H54 (cell line): ENCODE results near the gene CFAP221.

Source experiments
- DNase-seq: peaks from one replicate; pipeline ENCODE4 v3.0.0; 2011; ENCODE audit warnings: low spot score, mixed read lengths; ENCODE audit not compliant: insufficient read length
- FAIRE-seq: peaks from 3 replicates; lab custom pipeline; 2011; peaks lifted over from hg19 to GRCh38; lab: Jason Lieb, UNC
- POLR2A ChIP-seq: IDR thresholded peaks from 2 replicates; pipeline ENCODE4 v1.6.1; 2011; ENCODE audit warnings: low read depth, mild to moderate bottlenecking, low read length

Gene CFAP221

GRCh38 chr2:119523383-119523951 is 20.8 kb upstream of the CFAP221 start:
- DNase-seq (no peak), FAIRE-seq (no peak)
- TF ChIP-seq POLR2A, result no peak

DNA sequence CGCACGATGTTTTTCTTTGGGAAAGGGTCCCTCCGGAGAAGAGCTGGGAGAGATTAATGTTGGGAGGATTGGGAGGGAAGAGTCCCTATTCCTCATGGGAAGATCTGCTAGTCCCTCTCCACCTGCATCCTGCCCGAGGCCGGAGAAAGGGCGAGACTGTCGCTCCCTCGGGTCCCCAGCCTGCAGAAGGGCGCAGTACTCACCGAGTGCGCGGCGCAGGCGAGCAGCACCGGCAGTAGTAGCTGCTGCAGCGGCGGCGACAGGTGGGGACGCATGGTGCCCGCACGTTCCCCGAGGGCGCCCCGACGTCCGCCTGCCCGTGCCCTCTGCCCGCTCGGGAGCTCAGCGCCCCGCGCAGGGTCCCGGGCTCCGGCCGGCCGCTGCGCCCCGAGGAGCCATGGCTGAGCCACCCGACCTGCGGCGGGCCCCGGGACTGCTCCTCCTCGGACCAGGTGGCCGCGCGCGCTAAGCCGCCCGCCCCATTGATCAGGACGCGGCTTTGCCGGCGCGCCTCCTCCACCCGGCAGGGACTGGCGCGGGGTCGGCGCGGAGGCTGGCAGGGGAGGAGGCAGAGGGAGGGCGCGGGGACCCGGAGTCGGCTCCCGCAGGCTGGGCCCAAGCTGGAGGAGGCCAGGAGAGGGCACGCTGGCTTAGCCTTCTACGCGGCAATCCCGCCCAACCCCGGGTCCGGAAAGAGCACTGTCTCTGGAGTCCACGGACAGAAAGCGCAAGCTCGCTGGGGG is 20.1 kb upstream of the CFAP221 start, which contains the start of gene SCTR:
SCTR (minus strand) TSS at position 532 of the 743 bp plus-strand sequence; CDS start at position 275, 257 bp downstream.
- DNase-seq (no peak), FAIRE-seq (no peak)
- no peak for TF ChIP-seq POLR2A

- FAIRE-seq (no peak), DNase-seq (no peak)
- no peak for TF ChIP-seq POLR2A
Observed at GRCh38 chr2:119525614-119526013, 18.6 kb upstream of the CFAP221 start.

GRCh38 chr2:119527999-119528398 is 16.2 kb upstream of the CFAP221 start:
- DNase-seq, result no peak
- TF ChIP-seq POLR2A, result no peak
- FAIRE-seq, result no peak

DNA sequence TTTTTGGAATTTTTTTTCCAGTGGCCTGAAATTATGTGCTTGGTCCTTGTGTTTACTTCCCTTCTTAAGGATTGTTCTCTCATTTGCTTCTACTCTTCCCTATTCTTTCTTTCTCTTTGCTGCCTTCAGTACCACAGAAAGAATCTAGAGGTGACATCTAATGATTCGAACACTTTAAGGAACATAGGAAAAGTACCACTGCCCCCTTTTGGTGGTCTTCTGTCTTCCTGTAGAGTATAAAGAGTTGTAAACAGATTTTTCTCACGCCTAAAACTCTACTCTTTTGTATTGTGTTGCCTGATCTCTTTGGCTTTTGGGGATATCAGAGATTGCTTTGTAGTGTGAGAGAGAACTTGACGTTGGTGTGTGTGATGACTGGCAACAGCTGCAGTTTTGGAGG is 13.0 kb upstream of the CFAP221 start:
- DNase-seq (no peak), FAIRE-seq (no peak)
- no peak for TF ChIP-seq POLR2A

DNA sequence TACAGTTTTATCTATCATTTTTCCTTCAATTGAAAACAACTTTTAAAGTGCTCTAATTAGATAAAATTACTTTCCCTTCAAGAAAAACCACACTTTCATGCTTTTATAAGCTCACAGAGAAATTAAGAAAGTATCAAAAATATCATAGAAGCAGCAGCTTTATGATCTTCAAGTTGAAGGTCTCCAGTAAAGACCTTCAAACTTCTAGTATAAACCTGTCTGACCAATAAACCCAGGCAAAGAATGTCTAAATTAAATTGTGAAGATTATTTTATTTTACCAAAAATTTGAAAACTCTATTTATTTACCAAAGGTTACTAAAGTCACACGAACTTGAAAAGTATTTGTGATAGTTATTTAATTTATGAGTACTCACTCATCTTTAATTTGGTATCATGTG is 10.7 kb upstream of the CFAP221 start:
- no peak for TF ChIP-seq POLR2A
- no peak for DNase-seq
- no peak for FAIRE-seq

DNA sequence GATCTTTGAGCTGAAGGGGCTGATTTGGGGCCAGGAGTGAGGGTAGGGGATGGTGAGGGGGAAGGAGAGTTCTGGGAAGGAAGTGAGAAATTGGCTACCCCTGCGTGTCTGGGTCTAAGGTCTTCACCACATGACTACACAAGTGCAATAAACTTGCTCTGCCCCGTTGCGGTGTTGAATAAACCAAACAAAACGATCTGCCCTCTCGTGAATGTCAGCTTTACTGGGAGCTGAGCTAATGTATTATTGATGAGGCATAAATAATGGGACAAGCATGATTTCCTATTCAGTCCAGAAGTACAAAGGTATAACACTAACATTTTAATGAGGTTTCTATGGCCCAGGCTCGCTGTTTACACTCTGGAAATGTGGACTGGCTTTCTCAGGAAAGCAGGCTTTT is 8.0 kb upstream of the CFAP221 start:
- no peak for TF ChIP-seq POLR2A
- FAIRE-seq (no peak), DNase-seq (no peak)

DNA sequence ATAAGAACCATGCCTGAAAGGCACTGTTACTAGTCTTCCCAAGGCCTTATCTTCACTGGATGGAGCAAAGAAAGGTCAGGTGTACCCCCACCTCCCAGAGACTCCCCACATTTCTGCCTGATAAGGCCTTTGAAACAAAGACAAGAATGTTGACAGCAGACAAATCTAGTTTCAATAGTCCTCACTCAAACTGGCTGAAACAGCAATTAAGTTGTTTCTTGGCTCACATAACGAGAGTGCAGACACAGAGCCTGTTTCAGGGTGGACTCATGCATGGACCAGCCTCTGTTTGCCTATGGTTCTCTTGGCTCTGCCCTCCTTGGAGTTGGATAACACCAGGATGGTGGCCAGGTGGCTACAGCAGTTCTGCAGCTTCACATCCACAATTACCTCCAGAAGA is 7.5 kb upstream of the CFAP221 start:
- no peak for FAIRE-seq
- no peak for DNase-seq
- no peak for TF ChIP-seq POLR2A

DNA sequence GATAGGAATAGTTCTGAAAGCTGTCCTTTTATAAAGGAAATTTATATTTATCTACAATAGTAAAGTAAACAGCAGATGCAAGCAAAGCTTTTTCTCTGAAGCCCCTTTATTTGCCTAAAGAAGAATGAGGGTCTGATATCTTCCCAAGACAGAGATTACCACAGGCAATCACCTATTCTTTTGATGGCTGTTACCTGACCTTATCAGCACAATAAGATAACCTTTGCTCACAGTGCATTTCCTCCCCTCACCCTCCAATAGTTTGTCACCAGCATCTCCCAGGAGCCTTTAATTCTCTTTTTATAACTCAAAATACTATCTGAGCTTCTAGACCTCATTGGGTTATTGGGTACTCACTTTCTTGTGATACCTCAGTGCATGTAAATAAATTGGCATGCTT is 6.5 kb upstream of the CFAP221 start:
- FAIRE-seq, result no peak
- DNase-seq, result no peak
- TF ChIP-seq POLR2A, result no peak

GRCh38 chr2:119541476-119541875 is 2.8 kb upstream of the CFAP221 start:
- DNase-seq, result no peak
- FAIRE-seq, result no peak
- no peak for TF ChIP-seq POLR2A

- no peak for TF ChIP-seq POLR2A
- no peak for DNase-seq
- FAIRE-seq, result no peak
Observed at GRCh38 chr2:119544939-119545475, 758 bp downstream of the CFAP221 start.

- DNase-seq (no peak), FAIRE-seq (no peak)
- no peak for TF ChIP-seq POLR2A
Observed at GRCh38 chr2:119545754-119546446, 1.7 kb downstream of the CFAP221 start.

DNA sequence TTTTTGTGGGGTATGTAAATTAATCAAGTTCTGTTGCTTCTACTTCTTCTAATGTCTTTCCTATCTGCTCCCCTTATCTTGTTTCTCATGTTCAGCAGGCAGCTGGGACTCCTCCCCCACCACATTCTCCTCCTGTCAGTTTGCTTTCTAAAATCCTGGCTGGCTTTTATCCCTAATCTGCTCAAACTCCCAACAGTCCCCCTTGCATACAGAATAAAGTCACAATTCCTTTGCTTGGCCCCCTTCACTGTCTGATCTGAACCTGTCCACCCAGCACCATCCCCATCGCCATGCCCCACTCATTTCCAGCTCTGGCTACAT is 2.2 kb downstream of the CFAP221 start:
- no peak for DNase-seq
- no peak for FAIRE-seq

GRCh38 chr2:119548516-119549120 is 4.4 kb downstream of the CFAP221 start:
- no peak for FAIRE-seq
- TF ChIP-seq POLR2A, result no peak

More for the DNA sequence above, 2.2 kb downstream of the CFAP221 start:
- TF ChIP-seq POLR2A, result no peak

More at GRCh38 chr2:119548516-119549120, 4.4 kb downstream of the CFAP221 start:
- DNase-seq, result no peak
